A549 (cell line): ENCODE data around the gene PIKFYVE. TPM values are rescaled to one million over a fixed set of nuclear protein-coding genes. Genes with fewer than 3 reads are reported as not detected.

Experiments used
- ATAC-seq, 2 experiments: fragments of 200-7000 bp in 1 of 2; fragments of >200 bp in 1 of 2; cut with Nextera tagmentation in 1 of 2; cut with Tn5 transposase in 1 of 2; 3 replicates each; pipeline versions ENCODE4 v1.8.0 to v1.9.1; 2018 to 2020; ENCODE audit warnings: mild to moderate bottlenecking in 1 of 2, moderate library complexity in 1 of 2
- CTCF ChIA-PET: fragments of 300-600 bp; sonication (Branson Sonifier 250); formaldehyde crosslinking; extraction: SDS; loops from one replicate; lab custom pipeline; 2021; ENCODE audit warnings: antibody characterized with exemption, inconsistent platforms; lab: Yijun Ruan, JAX
- POLR2A ChIA-PET: fragments of 350-600 bp; formaldehyde crosslinking; extraction: SDS; loops from one replicate; lab custom pipeline; 2021; ENCODE audit warnings: antibody characterized with exemption, inconsistent platforms; lab: Yijun Ruan, JAX
- DNase-seq, 2 experiments: peaks; one replicate each; pipeline versions ENCODE4 v3.0.0 to v3.0.0-alpha.2; 2011 to 2016; ENCODE audit warnings: low read depth in 1 of 2, low spot score in 1 of 2
- FAIRE-seq: peaks from 2 replicates; lab custom pipeline; 2011; peaks lifted over from hg19 to GRCh38; lab: Jason Lieb, UNC
- H3K27ac ChIP-seq, 2 experiments: fragments of >200 bp; sonication (Bioruptor Twin); formaldehyde crosslinking; 3 replicates each; pipeline ENCODE4 v1.5.1; 2016 to 2017
- H3K4me1 ChIP-seq: fragments of >200 bp; sonication (Bioruptor Twin); formaldehyde crosslinking; 3 replicates; pipeline ENCODE4 v1.6.1; 2016
- H3K4me2 ChIP-seq: fragments of >200 bp; sonication (Bioruptor Twin); formaldehyde crosslinking; 3 replicates; pipeline ENCODE4 v1.6.1; 2016
- H3K4me3 ChIP-seq: fragments of >200 bp; sonication (Bioruptor Twin); formaldehyde crosslinking; 3 replicates; pipeline ENCODE4 v1.5.1; 2016
- H3K9me3 ChIP-seq: fragments of >200 bp; sonication (Bioruptor Twin); formaldehyde crosslinking; 3 replicates; pipeline ENCODE4 v1.6.1; 2016
- BHLHE40 ChIP-seq: IDR thresholded peaks from 2 replicates; pipeline ENCODE4 v1.6.1; 2012; ENCODE audit warnings: low read depth, low read length, inconsistent platforms
- CBX2 ChIP-seq: fragments of 200-600 bp; sonication (generic); IDR thresholded peaks from 2 replicates; pipeline ENCODE4 v1.6.1; 2016; ENCODE audit warnings: low read depth, mild to moderate bottlenecking, borderline replicate concordance
- CEBPB ChIP-seq, 2 experiments: fragments of >200 bp in 1 of 2; sonication (Bioruptor Twin) in 1 of 2; formaldehyde crosslinking in 1 of 2; IDR thresholded peaks; 2 replicates each; pipeline ENCODE4 v1.6.1; 2012 to 2016
- CHD4 ChIP-seq: fragments of 200-600 bp; sonication (generic); IDR thresholded peaks from 2 replicates; pipeline ENCODE4 v1.6.1; 2016; ENCODE audit warnings: antibody characterized with exemption, mild to moderate bottlenecking, borderline replicate concordance
- EP300 ChIP-seq, 2 experiments: fragments of >200 bp; sonication (Bioruptor Twin); formaldehyde crosslinking; IDR thresholded peaks; 2 replicates in 1 of 2; 3 replicates in 1 of 2; pipeline ENCODE4 v1.6.1; 2016 to 2017
- ESRRA ChIP-seq: fragments of 150-350 bp; IDR thresholded peaks from 2 replicates; pipeline ENCODE4 v1.6.1; 2014; ENCODE audit warnings: mild to moderate bottlenecking, low read length, borderline replicate concordance
- FOSB ChIP-seq: fragments of 250-450 bp; sonication (Bioruptor Pico); IDR thresholded peaks from 2 replicates; pipeline ENCODE4 v1.5.0; 2020; ENCODE audit warnings: mild to moderate bottlenecking, moderate library complexity
- HEYL ChIP-seq: fragments of 250-450 bp; sonication (Bioruptor Pico); IDR thresholded peaks from 2 replicates; pipeline ENCODE4 v1.8.0; 2021; ENCODE audit warnings: mild to moderate bottlenecking, moderate library complexity
- HOXA7 ChIP-seq: fragments of 250-450 bp; sonication (Bioruptor Pico); IDR thresholded peaks from 2 replicates; pipeline ENCODE4 v1.5.0; 2020; ENCODE audit warnings: mild to moderate bottlenecking, moderate library complexity
- JUN ChIP-seq, 2 experiments: fragments of >200 bp; sonication (Bioruptor Twin); formaldehyde crosslinking; IDR thresholded peaks; 2 replicates in 1 of 2; 3 replicates in 1 of 2; pipeline ENCODE4 v1.6.1; 2016 to 2017
- KDM5A ChIP-seq: fragments of 200-600 bp; sonication (generic); IDR thresholded peaks from 2 replicates; pipeline ENCODE4 v1.6.1; 2016; ENCODE audit warnings: antibody characterized with exemption, mild to moderate bottlenecking
- MAZ ChIP-seq: fragments of 150-350 bp; IDR thresholded peaks from 2 replicates; pipeline ENCODE4 v1.6.1; 2014; ENCODE audit warnings: antibody characterized with exemption, low read depth, low read length, borderline replicate concordance
- NFE2L2 ChIP-seq: fragments of 150-350 bp; conservative IDR thresholded peaks from 2 replicates; pipeline ENCODE4 v1.6.1; 2014; ENCODE audit warnings: low read length
- NPAS2 ChIP-seq: fragments of 250-450 bp; sonication (Bioruptor Pico); IDR thresholded peaks from 2 replicates; pipeline ENCODE4 v1.8.0; 2022; ENCODE audit warnings: mild to moderate bottlenecking, moderate library complexity, borderline replicate concordance
- PHF8 ChIP-seq: fragments of 200-600 bp; sonication (generic); IDR thresholded peaks from 2 replicates; pipeline ENCODE4 v1.6.1; 2016; ENCODE audit warnings: low read depth, mild to moderate bottlenecking, antibody characterized with exemption, moderate library complexity, borderline replicate concordance
- POLR2A ChIP-seq: IDR thresholded peaks from 2 replicates; pipeline ENCODE4 v1.6.1; 2012; ENCODE audit warnings: mild to moderate bottlenecking, low read length
- RARB ChIP-seq: fragments of 250-450 bp; sonication (Bioruptor Pico); IDR thresholded peaks from 2 replicates; pipeline ENCODE4 v1.8.0; 2021; ENCODE audit warnings: mild to moderate bottlenecking, moderate library complexity
- ZSCAN20 ChIP-seq: fragments of 250-450 bp; sonication (Bioruptor Pico); IDR thresholded peaks from 2 replicates; pipeline ENCODE4 v1.8.0; 2022; ENCODE audit warnings: mild to moderate bottlenecking, moderate library complexity
- WGBS: methylation state at CpG from one replicate; pipeline ENCODE4 v1.1.6; 2017; ENCODE audit errors: missing lambda C conversion rate; 5-methylcytosine and 5-hydroxymethylcytosine counted together
- polyA plus RNA-seq, 4 experiments: library from polyadenylated mRNA; depleted of rRNA in 3 of 4; stranded (reverse); fragments of >200 nt; fragmentation: RNase III in 1 of 4; extraction: RNeasy Plus Mini Kit Qiagen cat#74134 plus additional on column Dnase treatment in 1 of 4; gene quantifications; 2 replicates in 3 of 4; 3 replicates in 1 of 4; pipeline ENCODE4 v1.2.3, GENCODE V29; 2011 to 2017
- TF ChIP-seq, protein P1 (sequence below): fragments of 250-450 bp; sonication (Bioruptor Pico); IDR thresholded peaks from 2 replicates; pipeline ENCODE4 v1.5.0; 2020; ENCODE audit warnings: low read depth, mild to moderate bottlenecking, moderate library complexity
- TF ChIP-seq, protein P2 (sequence below): fragments of 450-650 bp; IDR thresholded peaks from 2 replicates; pipeline ENCODE4 v1.6.1; 2014; ENCODE audit warnings: antibody characterized with exemption
- TF ChIP-seq, protein P3 (sequence below): fragments of 250-450 bp; sonication (Bioruptor Pico); IDR thresholded peaks from 2 replicates; pipeline ENCODE4 v1.5.0; 2021; ENCODE audit warnings: mild to moderate bottlenecking, moderate library complexity, borderline replicate concordance
- TF ChIP-seq, protein P4 (sequence below): IDR thresholded peaks from 2 replicates; pipeline ENCODE4 v1.6.1; 2012
- TF ChIP-seq, protein P5 (sequence below): fragments of >200 bp; sonication (Bioruptor Twin); formaldehyde crosslinking; IDR thresholded peaks from 2 replicates; pipeline ENCODE4 v1.6.1; 2016
- TF ChIP-seq, protein P6 (sequence below): IDR thresholded peaks from 2 replicates; pipeline ENCODE4 v1.6.1; 2012
- TF ChIP-seq, protein P7 (sequence below): fragments of 200-600 bp; sonication (generic); IDR thresholded peaks from 2 replicates; pipeline ENCODE4 v1.6.1; 2016; ENCODE audit warnings: antibody characterized with exemption, mild to moderate bottlenecking, moderate library complexity

The PIKFYVE gene
- polyA plus RNA-seq, 2 of the 4 experiments (the other 2 are of a cell fraction) = 6.5 to 19.3 TPM

DNA sequence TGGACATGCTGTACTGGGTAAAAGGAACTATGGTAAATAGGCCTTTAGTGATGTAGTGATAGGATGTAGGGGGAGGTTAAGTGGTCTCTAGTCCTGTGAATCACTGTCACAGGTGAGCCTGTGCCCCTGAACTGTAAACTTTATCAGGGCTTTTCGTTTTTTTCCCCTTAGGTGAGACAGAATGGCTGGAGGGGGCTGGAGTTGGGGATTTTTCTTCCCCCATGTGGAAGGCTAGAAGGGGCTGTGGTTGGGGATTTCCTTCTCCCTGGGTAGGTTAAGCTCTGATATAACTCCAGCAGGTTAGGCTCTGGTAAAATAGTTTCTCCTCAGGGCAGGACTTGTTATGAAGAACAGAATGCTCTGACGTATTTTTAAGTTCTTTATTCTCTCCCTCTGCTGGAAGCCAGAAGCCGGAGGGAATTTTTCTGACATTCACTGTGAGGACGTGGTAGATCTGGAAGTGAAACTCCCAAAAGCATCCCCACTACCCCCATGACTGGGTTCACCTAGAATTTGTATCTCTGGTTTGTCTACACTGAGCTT is 28.5 kb downstream of the PIKFYVE start:
- 80% methylated on average over 4 of the region's 4 CpGs for WGBS
- no peaks in the 10 kb centered on the region for H3K9me3 ChIP-seq
- ChIA-PET POLR2A (no interaction called here), CTCF (interaction anchor here (1.5 kb wide), 1 partner anchor 13 kb away, joined by 3 read pairs; no protein-coding TSS in a partner anchor)
- no peak overlapping the region for H3K27ac ChIP-seq
- H3K4me2 ChIP-seq = no peak overlapping the region
- no peak for ATAC-seq
- FAIRE-seq = no peak
- no peak for DNase-seq
- no peak overlapping the region for H3K4me3 ChIP-seq
- TF ChIP-seq, protein P1, sequence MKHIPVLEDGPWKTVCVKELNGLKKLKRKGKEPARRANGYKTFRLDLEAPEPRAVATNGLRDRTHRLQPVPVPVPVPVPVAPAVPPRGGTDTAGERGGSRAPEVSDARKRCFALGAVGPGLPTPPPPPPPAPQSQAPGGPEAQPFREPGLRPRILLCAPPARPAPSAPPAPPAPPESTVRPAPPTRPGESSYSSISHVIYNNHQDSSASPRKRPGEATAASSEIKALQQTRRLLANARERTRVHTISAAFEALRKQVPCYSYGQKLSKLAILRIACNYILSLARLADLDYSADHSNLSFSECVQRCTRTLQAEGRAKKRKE (CRISPR knock-in tag) = no peak
- TF ChIP-seq ESRRA (no peak), JUN (IDR thresholded peaks at IDR 0.05) (no peak), HOXA7 (no peak), CBX2 (no peak), CHD4 (no peak), RARB (CRISPR knock-in tag) (no peak)
- TF ChIP-seq, protein P2, sequence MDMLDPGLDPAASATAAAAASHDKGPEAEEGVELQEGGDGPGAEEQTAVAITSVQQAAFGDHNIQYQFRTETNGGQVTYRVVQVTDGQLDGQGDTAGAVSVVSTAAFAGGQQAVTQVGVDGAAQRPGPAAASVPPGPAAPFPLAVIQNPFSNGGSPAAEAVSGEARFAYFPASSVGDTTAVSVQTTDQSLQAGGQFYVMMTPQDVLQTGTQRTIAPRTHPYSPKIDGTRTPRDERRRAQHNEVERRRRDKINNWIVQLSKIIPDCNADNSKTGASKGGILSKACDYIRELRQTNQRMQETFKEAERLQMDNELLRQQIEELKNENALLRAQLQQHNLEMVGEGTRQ = no peak
- H3K4me1 ChIP-seq = no peaks in the 10 kb centered on the region

DNA sequence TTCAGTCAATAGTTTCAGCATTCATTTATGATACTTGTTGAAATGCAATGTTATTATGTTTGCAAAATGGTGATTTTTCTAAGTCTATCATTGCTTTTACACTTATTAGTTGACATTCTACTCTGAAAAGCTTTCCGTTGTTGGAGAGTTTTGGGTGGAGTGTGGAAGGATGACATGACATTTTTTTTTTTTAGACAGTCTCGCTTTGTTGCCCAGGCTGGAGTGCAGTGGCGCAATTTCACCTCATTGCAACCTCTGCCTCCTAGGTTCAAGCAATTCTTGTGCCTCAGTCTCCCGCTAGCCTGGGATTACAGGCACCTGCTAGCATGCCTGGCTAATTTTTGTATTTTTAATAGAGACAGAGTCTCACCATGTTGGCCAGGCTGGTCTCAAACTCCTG is 29.8 kb downstream of the PIKFYVE start:
- CTCF ChIA-PET = interaction anchor here (0.6 kb wide), 1 partner anchor 66 kb away, joined by 3 read pairs; no protein-coding TSS in a partner anchor
- POLR2A ChIA-PET = no interaction called here
- TF ChIP-seq, protein P3, sequence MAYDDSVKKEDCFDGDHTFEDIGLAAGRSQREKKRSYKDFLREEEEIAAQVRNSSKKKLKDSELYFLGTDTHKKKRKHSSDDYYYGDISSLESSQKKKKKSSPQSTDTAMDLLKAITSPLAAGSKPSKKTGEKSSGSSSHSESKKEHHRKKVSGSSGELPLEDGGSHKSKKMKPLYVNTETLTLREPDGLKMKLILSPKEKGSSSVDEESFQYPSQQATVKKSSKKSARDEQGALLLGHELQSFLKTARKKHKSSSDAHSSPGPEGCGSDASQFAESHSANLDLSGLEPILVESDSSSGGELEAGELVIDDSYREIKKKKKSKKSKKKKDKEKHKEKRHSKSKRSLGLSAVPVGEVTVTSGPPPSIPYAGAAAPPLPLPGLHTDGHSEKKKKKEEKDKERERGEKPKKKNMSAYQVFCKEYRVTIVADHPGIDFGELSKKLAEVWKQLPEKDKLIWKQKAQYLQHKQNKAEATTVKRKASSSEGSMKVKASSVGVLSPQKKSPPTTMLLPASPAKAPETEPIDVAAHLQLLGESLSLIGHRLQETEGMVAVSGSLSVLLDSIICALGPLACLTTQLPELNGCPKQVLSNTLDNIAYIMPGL (CRISPR knock-in tag) = no peak
- TF ChIP-seq FOSB (CRISPR knock-in tag) (no peak), JUN (IDR thresholded peaks at IDR 0.05) (no peak), NPAS2 (no peak), BHLHE40 (no peak), HEYL (CRISPR knock-in tag) (no peak), CEBPB (IDR thresholded peaks at IDR 0.05) (no peak), POLR2A (no peak), EP300 (IDR thresholded peaks at IDR 0.05) (no peak), ZSCAN20 (CRISPR knock-in tag) (no peak), KDM5A (no peak), PHF8 (no peak), MAZ (no peak), NFE2L2 (no peak)
- TF ChIP-seq, protein P4, sequence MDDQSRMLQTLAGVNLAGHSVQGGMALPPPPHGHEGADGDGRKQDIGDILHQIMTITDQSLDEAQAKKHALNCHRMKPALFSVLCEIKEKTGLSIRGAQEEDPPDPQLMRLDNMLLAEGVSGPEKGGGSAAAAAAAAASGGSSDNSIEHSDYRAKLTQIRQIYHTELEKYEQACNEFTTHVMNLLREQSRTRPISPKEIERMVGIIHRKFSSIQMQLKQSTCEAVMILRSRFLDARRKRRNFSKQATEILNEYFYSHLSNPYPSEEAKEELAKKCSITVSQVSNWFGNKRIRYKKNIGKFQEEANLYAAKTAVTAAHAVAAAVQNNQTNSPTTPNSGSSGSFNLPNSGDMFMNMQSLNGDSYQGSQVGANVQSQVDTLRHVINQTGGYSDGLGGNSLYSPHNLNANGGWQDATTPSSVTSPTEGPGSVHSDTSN = no peak
- TF ChIP-seq, protein P5, sequence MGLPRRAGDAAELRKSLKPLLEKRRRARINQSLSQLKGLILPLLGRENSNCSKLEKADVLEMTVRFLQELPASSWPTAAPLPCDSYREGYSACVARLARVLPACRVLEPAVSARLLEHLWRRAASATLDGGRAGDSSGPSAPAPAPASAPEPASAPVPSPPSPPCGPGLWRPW = no peak
- TF ChIP-seq, protein P6, sequence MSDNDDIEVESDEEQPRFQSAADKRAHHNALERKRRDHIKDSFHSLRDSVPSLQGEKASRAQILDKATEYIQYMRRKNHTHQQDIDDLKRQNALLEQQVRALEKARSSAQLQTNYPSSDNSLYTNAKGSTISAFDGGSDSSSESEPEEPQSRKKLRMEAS = no peak
- TF ChIP-seq, protein P2 = no peak
- TF ChIP-seq, protein P7, sequence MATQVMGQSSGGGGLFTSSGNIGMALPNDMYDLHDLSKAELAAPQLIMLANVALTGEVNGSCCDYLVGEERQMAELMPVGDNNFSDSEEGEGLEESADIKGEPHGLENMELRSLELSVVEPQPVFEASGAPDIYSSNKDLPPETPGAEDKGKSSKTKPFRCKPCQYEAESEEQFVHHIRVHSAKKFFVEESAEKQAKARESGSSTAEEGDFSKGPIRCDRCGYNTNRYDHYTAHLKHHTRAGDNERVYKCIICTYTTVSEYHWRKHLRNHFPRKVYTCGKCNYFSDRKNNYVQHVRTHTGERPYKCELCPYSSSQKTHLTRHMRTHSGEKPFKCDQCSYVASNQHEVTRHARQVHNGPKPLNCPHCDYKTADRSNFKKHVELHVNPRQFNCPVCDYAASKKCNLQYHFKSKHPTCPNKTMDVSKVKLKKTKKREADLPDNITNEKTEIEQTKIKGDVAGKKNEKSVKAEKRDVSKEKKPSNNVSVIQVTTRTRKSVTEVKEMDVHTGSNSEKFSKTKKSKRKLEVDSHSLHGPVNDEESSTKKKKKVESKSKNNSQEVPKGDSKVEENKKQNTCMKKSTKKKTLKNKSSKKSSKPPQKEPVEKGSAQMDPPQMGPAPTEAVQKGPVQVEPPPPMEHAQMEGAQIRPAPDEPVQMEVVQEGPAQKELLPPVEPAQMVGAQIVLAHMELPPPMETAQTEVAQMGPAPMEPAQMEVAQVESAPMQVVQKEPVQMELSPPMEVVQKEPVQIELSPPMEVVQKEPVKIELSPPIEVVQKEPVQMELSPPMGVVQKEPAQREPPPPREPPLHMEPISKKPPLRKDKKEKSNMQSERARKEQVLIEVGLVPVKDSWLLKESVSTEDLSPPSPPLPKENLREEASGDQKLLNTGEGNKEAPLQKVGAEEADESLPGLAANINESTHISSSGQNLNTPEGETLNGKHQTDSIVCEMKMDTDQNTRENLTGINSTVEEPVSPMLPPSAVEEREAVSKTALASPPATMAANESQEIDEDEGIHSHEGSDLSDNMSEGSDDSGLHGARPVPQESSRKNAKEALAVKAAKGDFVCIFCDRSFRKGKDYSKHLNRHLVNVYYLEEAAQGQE = no peak
- 94% methylated on average over 4 of the region's 4 CpGs for WGBS
- Histone ChIP-seq H3K9me3 (no peaks in the 10 kb centered on the region), H3K4me1 (no peaks in the 10 kb centered on the region), H3K4me3 (no peak overlapping the region), H3K27ac (no peak overlapping the region), H3K4me2 (no peak overlapping the region)
- FAIRE-seq (no peak), ATAC-seq (no peak), DNase-seq (no peak)
